IPS-18c (cell line): ENCODE data around the gene KLHL3.

Experiments used
- H3K4me3 ChIP-seq: 2 replicates; pipeline ENCODE4 v1.7.0; 2013; ENCODE audit warnings: low read depth, mild to moderate bottlenecking, low read length, moderate library complexity; ENCODE audit not compliant: insufficient read depth
- H3K9me3 ChIP-seq: one replicate; pipeline ENCODE4 v1.6.1; 2013; ENCODE audit warnings: mild to moderate bottlenecking, low read length, moderate library complexity; ENCODE audit not compliant: control insufficient read depth, insufficient read depth

Gene KLHL3

GRCh38 chr5:137633896-137634295, 102.0 kb downstream of the KLHL3 start:
- Histone ChIP-seq H3K4me3 (no peak overlapping the region), H3K9me3 (no peaks in the 10 kb centered on the region)

GRCh38 chr5:137632716-137633115, 103.2 kb downstream of the KLHL3 start:
- H3K9me3 ChIP-seq: no peaks in the 10 kb centered on the region
- H3K4me3 ChIP-seq: no peak overlapping the region

- Histone ChIP-seq H3K4me3 (no peak overlapping the region), H3K9me3 (no peaks in the 10 kb centered on the region)
Observed at GRCh38 chr5:137631453-137631852, 104.4 kb downstream of the KLHL3 start.

- no peak overlapping the region for H3K4me3 ChIP-seq
- no peaks in the 10 kb centered on the region for H3K9me3 ChIP-seq
Observed at GRCh38 chr5:137630972-137631370, 104.9 kb downstream of the KLHL3 start.

- no peak overlapping the region for H3K4me3 ChIP-seq
- no peaks in the 10 kb centered on the region for H3K9me3 ChIP-seq
Observed at GRCh38 chr5:137630216-137630971, 105.5 kb downstream of the KLHL3 start.

GRCh38 chr5:137629646-137630045, 106.2 kb downstream of the KLHL3 start:
- Histone ChIP-seq H3K9me3 (no peaks in the 10 kb centered on the region), H3K4me3 (no peak overlapping the region)

GRCh38 chr5:137627706-137628105, 108.2 kb downstream of the KLHL3 start:
- no peak overlapping the region for H3K4me3 ChIP-seq
- H3K9me3 ChIP-seq: no peaks in the 10 kb centered on the region

- no peak overlapping the region for H3K4me3 ChIP-seq
- H3K9me3 ChIP-seq: no peaks in the 10 kb centered on the region
Observed at GRCh38 chr5:137627293-137627692, 108.6 kb downstream of the KLHL3 start.

- H3K9me3 ChIP-seq: no peaks in the 10 kb centered on the region
Observed at GRCh38 chr5:137624786-137625349, 111.0 kb downstream of the KLHL3 start.

GRCh38 chr5:137622850-137623249, 113.0 kb downstream of the KLHL3 start:
- no peaks in the 10 kb centered on the region for H3K9me3 ChIP-seq
- H3K4me3 ChIP-seq: no peak overlapping the region

More at GRCh38 chr5:137624786-137625349, 111.0 kb downstream of the KLHL3 start:
- no peak overlapping the region for H3K4me3 ChIP-seq

GRCh38 chr5:137621861-137622823, 113.7 kb downstream of the KLHL3 start:
- no peaks in the 10 kb centered on the region for H3K9me3 ChIP-seq
- no peak overlapping the region for H3K4me3 ChIP-seq

GRCh38 chr5:137621306-137621705, 114.6 kb downstream of the KLHL3 start:
- Histone ChIP-seq H3K9me3 (no peaks in the 10 kb centered on the region), H3K4me3 (no peak overlapping the region)

GRCh38 chr5:137619191-137619870, 116.6 kb downstream of the KLHL3 start:
- no peak overlapping the region for H3K4me3 ChIP-seq
- no peaks in the 10 kb centered on the region for H3K9me3 ChIP-seq

GRCh38 chr5:137618476-137618875, 117.4 kb downstream of the KLHL3 start:
- H3K9me3 ChIP-seq: no peaks in the 10 kb centered on the region
- no peak overlapping the region for H3K4me3 ChIP-seq

GRCh38 chr5:137617528-137618205, 118.2 kb downstream of the KLHL3 start:
- Histone ChIP-seq H3K9me3 (no peaks in the 10 kb centered on the region), H3K4me3 (no peak overlapping the region)

GRCh38 chr5:137616046-137616445, 119.8 kb downstream of the KLHL3 start:
- Histone ChIP-seq H3K9me3 (no peaks in the 10 kb centered on the region), H3K4me3 (no peak overlapping the region)
